GM06990 (cell line): Measurements from ENCODE around the gene GGT1.

Experiments
- DNase-seq: peaks from one replicate; pipeline ENCODE4 v3.0.0-alpha.2; 2011; ENCODE audit not compliant: insufficient read length; ENCODE audit errors: extremely low read depth
- H3K27me3 ChIP-seq: replicated peaks from 2 replicates; pipeline ENCODE4 v1.6.0; 2011; ENCODE audit warnings: low read length; ENCODE audit not compliant: control insufficient read depth, insufficient read depth
- H3K36me3 ChIP-seq: 2 replicates; pipeline ENCODE4 v1.5.1; 2011; ENCODE audit warnings: low read length; ENCODE audit not compliant: control insufficient read depth, insufficient read depth
- H3K4me3 ChIP-seq: replicated peaks from 2 replicates; pipeline ENCODE4 v1.5.1; 2011; ENCODE audit warnings: low read depth, mild to moderate bottlenecking, control low read depth, low read length
- CTCF ChIP-seq: IDR thresholded peaks from 2 replicates; pipeline ENCODE4 v1.5.1; 2011; ENCODE audit warnings: low read length, control low read depth, mild to moderate bottlenecking, inconsistent platforms; ENCODE audit not compliant: insufficient read depth, poor library complexity, severe bottlenecking

Gene GGT1

GRCh38 chr22:24585927-24586546 is 17.0 kb upstream of the GGT1 start:
- H3K36me3 ChIP-seq, result no peaks in the 10 kb centered on the region
- DNase-seq, result no peak
- no peak overlapping the region for H3K4me3 ChIP-seq
- H3K27me3 ChIP-seq, result no peaks in the 10 kb centered on the region
- TF ChIP-seq CTCF, result no peak

GRCh38 chr22:24587251-24587650 is 15.7 kb upstream of the GGT1 start:
- Histone ChIP-seq H3K27me3 (no peaks in the 10 kb centered on the region), H3K4me3 (no peak overlapping the region), H3K36me3 (no peaks in the 10 kb centered on the region)
- DNase-seq, result no peak
- no peak for TF ChIP-seq CTCF

GRCh38 chr22:24587948-24588347 is 15.0 kb upstream of the GGT1 start:
- no peaks in the 10 kb centered on the region for H3K36me3 ChIP-seq
- no peak for DNase-seq
- no peak for TF ChIP-seq CTCF
- H3K27me3 ChIP-seq, result no peaks in the 10 kb centered on the region
- H3K4me3 ChIP-seq, result no peak overlapping the region

DNA sequence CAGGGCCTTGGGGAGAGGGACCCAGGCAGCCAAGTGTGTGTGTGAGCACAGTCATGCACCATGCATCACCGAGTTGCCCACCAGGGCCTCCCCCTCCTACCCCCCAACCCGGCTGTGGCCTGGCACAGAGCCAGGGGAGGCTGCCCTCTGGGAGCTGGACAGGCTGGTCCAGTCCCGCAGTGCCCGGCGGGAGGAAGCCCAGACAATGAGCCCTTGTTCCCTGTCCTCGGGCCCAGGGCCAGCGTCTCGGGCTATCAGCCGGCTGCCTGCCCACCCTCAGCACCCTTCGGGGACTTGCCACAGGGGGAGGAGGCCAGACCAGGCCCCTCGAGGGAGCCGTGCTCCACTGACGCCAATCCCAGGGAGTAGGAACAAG is 14.6 kb upstream of the GGT1 start:
- DNase-seq, result no peak
- TF ChIP-seq CTCF, result no peak
- Histone ChIP-seq H3K27me3 (no peaks in the 10 kb centered on the region), H3K4me3 (no peak overlapping the region), H3K36me3 (no peaks in the 10 kb centered on the region)

DNA sequence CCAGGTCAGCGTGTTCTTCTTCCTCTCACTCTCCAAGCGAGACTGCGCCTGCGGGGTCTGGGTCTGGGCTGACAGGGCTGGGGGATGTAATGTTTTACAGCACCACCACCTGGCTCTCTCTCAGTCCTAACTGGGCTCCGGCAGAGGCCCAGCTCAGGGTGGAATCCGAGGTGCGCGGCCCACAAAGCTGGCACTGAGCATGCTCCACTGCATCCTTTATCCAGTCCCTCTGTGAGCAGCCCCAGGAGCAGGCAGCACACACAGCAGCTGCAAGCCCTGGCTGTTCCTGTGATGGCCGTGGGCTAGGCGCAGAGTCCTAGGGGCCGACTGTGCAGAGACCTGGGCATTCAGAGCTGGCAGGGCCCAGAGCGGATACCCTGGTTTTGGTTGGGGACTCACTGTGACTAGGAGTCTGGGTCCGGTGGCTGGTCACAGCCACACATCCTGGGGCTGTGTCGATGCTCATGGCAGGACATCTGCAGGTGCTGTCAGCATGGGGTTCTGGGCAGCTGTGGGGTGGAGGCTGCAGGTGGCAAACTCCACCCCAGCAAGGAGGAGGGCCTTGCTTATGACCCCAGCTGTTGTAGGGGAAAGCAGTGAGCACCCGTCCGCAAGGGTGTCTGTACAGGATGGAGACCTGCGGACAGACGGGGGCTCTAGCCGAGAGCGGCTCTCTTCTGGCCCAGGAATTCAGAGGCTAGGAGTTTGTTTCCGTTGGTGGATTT is 14.1 kb upstream of the GGT1 start:
- no peak overlapping the region for H3K4me3 ChIP-seq
- no peak for DNase-seq
- no peaks in the 10 kb centered on the region for H3K36me3 ChIP-seq
- TF ChIP-seq CTCF, result no peak
- no peaks in the 10 kb centered on the region for H3K27me3 ChIP-seq
